Stomach (tissue), 9 donors: ENCODE measurements around the gene MAMDC2. TPM values are rescaled to one million over a fixed set of nuclear protein-coding genes. Genes with fewer than 3 reads are reported as not detected.
A peak's percentile ranks its signal among the peaks of the same experiment; 100 is the strongest.

Source experiments
- DNase-seq, 2 donors: peaks; one replicate each; pipeline versions ENCODE4 v3.0.0 to v3.0.0-alpha.2; 2013 to 2019
- H3K27ac ChIP-seq, 5 donors: fragments of 200-600 bp in 4 of 5; sonication (generic) in 4 of 5; one replicate each; pipeline ENCODE4 v1.5.1; 2013 to 2019; ENCODE audit warnings: mild to moderate bottlenecking in 1 of 5, moderate library complexity in 1 of 5
- H3K27me3 ChIP-seq, 3 donors: fragments of 200-600 bp; sonication (generic); one replicate each; pipeline ENCODE4 v1.5.1; 2017 to 2019; ENCODE audit warnings: mixed run types in 1 of 3
- H3K36me3 ChIP-seq, 4 donors: fragments of 200-600 bp; sonication (generic); 1 replicate in 3 of 4; 2 replicates in 1 of 4; pipeline ENCODE4 v1.5.1; 2016 to 2019
- H3K4me1 ChIP-seq, 4 donors: fragments of 200-600 bp; sonication (generic); one replicate each; pipeline ENCODE4 v1.5.1; 2016 to 2019
- H3K4me3 ChIP-seq, 4 donors: fragments of 200-600 bp; sonication (generic) in 3 of 4; one replicate each; pipeline ENCODE4 v1.5.1; 2016 to 2019; ENCODE audit warnings: mild to moderate bottlenecking in 1 of 4
- H3K9me3 ChIP-seq, 4 donors: fragments of 200-600 bp; sonication (generic); one replicate each; pipeline ENCODE4 v1.5.1; 2016 to 2019
- CTCF ChIP-seq, 7 experiments: fragments of 450-650 bp in 4 of 7; fragments of 200-600 bp in 3 of 7; sonication (generic) in 3 of 7; IDR thresholded peaks; one replicate each; pipeline ENCODE4 v1.5.1; 2016 to 2019; ENCODE audit warnings: antibody characterized with exemption in 7 of 7, control low read depth in 2 of 7, mild to moderate bottlenecking in 1 of 7
- EP300 ChIP-seq: sonication (generic); formaldehyde crosslinking; IDR thresholded peaks from one replicate; pipeline ENCODE4 v1.6.1; 2017; ENCODE audit warnings: antibody characterized with exemption
- POLR2A ChIP-seq, 4 donors: fragments of 450-650 bp; IDR thresholded peaks; one replicate each; pipeline ENCODE4 v1.6.1; 2016; ENCODE audit warnings: antibody characterized with exemption in 4 of 4, control low read depth in 2 of 4, mild to moderate bottlenecking in 1 of 4, moderate library complexity in 1 of 4
- POLR2AphosphoS5 ChIP-seq, 3 donors: sonication (generic); formaldehyde crosslinking; IDR thresholded peaks; one replicate each; pipeline ENCODE4 v1.6.1; 2016; ENCODE audit warnings: antibody characterized with exemption in 3 of 3
- WGBS, 5 donors: extraction: QIAGEN DNeasy Blood & Tissue Kit in 3 of 5; methylation state at CpG; one replicate each; pipeline versions ENCODE4 v1.1.5 to v1.1.7; 2013 to 2018; 5-methylcytosine and 5-hydroxymethylcytosine counted together
- intact Hi-C: fragments of 100-400 bp; cut with DNase I; formaldehyde crosslinking; loops from one replicate; pipeline ENCODE4 v1.15.1; 2023; ENCODE audit warnings: low total_unique reads
- polyA plus RNA-seq, 3 donors: library from polyadenylated mRNA; stranded (reverse); fragments of 200-250 nt; gene quantifications; one replicate each; pipeline ENCODE4 v1.2.3, GENCODE V29; 2013
- total RNA-seq, 5 donors: library from RNA; depleted of rRNA; stranded (reverse); fragments of >200 nt; gene quantifications; one replicate each; pipeline versions ENCODE4 v1.1.0 to v1.2.3, GENCODE V29; 2014 to 2016
- donor health status: healthy with polysubstance abuse.
- donor health status: Bipolar disorder and iron deficiency.
- donor health status: healthy.

The MAMDC2 gene
- total and polyA plus RNA-seq, 8 donors = 7.0 to 91.4 (median 22.0) TPM

GRCh38 chr9:70060148-70060882 is 16.7 kb downstream of the MAMDC2 start:
- DNase-seq = no peak
- no peak overlapping the region for H3K4me3 ChIP-seq
- H3K27me3 ChIP-seq = no peaks in the 10 kb centered on the region
- no peak for TF ChIP-seq CTCF (IDR thresholded peaks at IDR 0.05)
- no peak for TF ChIP-seq EP300
- no peak for TF ChIP-seq POLR2AphosphoS5 (IDR thresholded peaks at IDR 0.05)
- no peak for TF ChIP-seq POLR2A (IDR thresholded peaks at IDR 0.05)
- H3K36me3 ChIP-seq = peaks cover 0 to 6% (median 0%) of the 10 kb centered on the region in 4 donors
- peaks cover 0 to 53% (median 13%) of the 10 kb centered on the region in 4 donors for H3K4me1 ChIP-seq
- intact Hi-C loops = no loop called here
- H3K9me3 ChIP-seq = no peaks in the 10 kb centered on the region
- H3K27ac ChIP-seq = peak overlapping the region in 1 of 5 donors; percentile 17
- WGBS, 5 donors = 50 to 64% (median 58%) methylated on average over 3 of the region's 3 CpGs

GRCh38 chr9:70060883-70061507 is 17.3 kb downstream of the MAMDC2 start:
- Histone ChIP-seq H3K36me3 (peaks cover 0 to 6% (median 0%) of the 10 kb centered on the region in 4 donors), H3K27ac (no peak overlapping the region), H3K9me3 (no peaks in the 10 kb centered on the region), H3K4me1 (peaks cover 0 to 54% (median 12%) of the 10 kb centered on the region in 4 donors), H3K27me3 (no peaks in the 10 kb centered on the region), H3K4me3 (no peak overlapping the region)
- no peak for TF ChIP-seq EP300
- no peak for TF ChIP-seq CTCF (IDR thresholded peaks at IDR 0.05)
- no peak for TF ChIP-seq POLR2AphosphoS5 (IDR thresholded peaks at IDR 0.05)
- no peak for TF ChIP-seq POLR2A (IDR thresholded peaks at IDR 0.05)
- no peak for DNase-seq
- intact Hi-C loops = no loop called here

- Histone ChIP-seq H3K9me3 (no peaks in the 10 kb centered on the region), H3K4me3 (no peak overlapping the region), H3K36me3 (peaks cover 0 to 6% (median 0%) of the 10 kb centered on the region in 4 donors), H3K27me3 (no peaks in the 10 kb centered on the region), H3K27ac (no peak overlapping the region), H3K4me1 (peaks cover 0 to 54% (median 13%) of the 10 kb centered on the region in 4 donors)
- TF ChIP-seq POLR2AphosphoS5 (IDR thresholded peaks at IDR 0.05) = no peak
- no peak for TF ChIP-seq EP300
- no peak for TF ChIP-seq POLR2A (IDR thresholded peaks at IDR 0.05)
- TF ChIP-seq CTCF (IDR thresholded peaks at IDR 0.05) = no peak
- intact Hi-C loops = no loop called here
- no peak for DNase-seq
- WGBS, 5 donors = 63 to 85% (median 80%) methylated on average over 1 of the region's 1 CpG
Measured at GRCh38 chr9:70061776-70062175, 18.1 kb downstream of the MAMDC2 start.

GRCh38 chr9:70064496-70064895 is 20.8 kb downstream of the MAMDC2 start:
- 71 to 88% (median 79%) methylated on average over 1 of the region's 1 CpG for WGBS, 5 donors
- intact Hi-C loops = no loop called here

More at GRCh38 chr9:70064496-70064895, 20.8 kb downstream of the MAMDC2 start:
- Histone ChIP-seq H3K27me3 (no peaks in the 10 kb centered on the region), H3K27ac (peak overlapping the region in 4 of 5 donors; percentile 40 to 66 (median 48)), H3K4me3 (no peak overlapping the region), H3K4me1 (peaks cover 0 to 52% (median 20%) of the 10 kb centered on the region in 4 donors), H3K9me3 (no peaks in the 10 kb centered on the region), H3K36me3 (peaks cover 0 to 6% (median 0%) of the 10 kb centered on the region in 4 donors)
- no peak for DNase-seq
- TF ChIP-seq CTCF (IDR thresholded peaks at IDR 0.05) (no peak), POLR2A (IDR thresholded peaks at IDR 0.05) (no peak), EP300 (no peak), POLR2AphosphoS5 (IDR thresholded peaks at IDR 0.05) (no peak)
